ENCODE results near the gene RNASEH1.

RNASEH1 gene

GRCh38 chr2:3603536-3604206, 45.5 kb upstream of the RNASEH1 start:
- WGBS (ENCODE audit: extremely low coverage, insufficient coverage, low lambda C conversion rate): no CpG with 5 or more reads among the region's 19 CpGs
- Histone ChIP-seq H3K23ac (ENCODE audit: low read length) (no peak overlapping the region), H4K8ac (ENCODE audit: low read depth, low read length) (no peak overlapping the region), H3K56ac (ENCODE audit: low read length) (no peak overlapping the region), H3K79me1 (ENCODE audit: low read length) (no peaks in the 10 kb centered on the region), H3K9ac (ENCODE audit: low read length) (no peak overlapping the region), H3K4me2 (ENCODE audit: low read length) (no peak overlapping the region), H3K27ac (ENCODE audit: low read depth, low read length) (no peak overlapping the region), H2AK5ac (ENCODE audit: low read length) (no peak overlapping the region), H3K18ac (ENCODE audit: low read length) (no peak overlapping the region), H3K36me3 (ENCODE audit: control insufficient read depth, insufficient read depth, low read length) (no peaks in the 10 kb centered on the region), H3K27me3 (ENCODE audit: insufficient read depth, low read length, poor library complexity) (no peaks in the 10 kb centered on the region), H2BK120ac (ENCODE audit: low read depth, low read length) (no peak overlapping the region), H2BK5ac (ENCODE audit: low read length) (no peak overlapping the region), H2BK15ac (replicated peaks; ENCODE audit: low read depth) (no peak overlapping the region), H3K4me1 (ENCODE audit: control insufficient read depth, low read depth, low read length) (no peaks in the 10 kb centered on the region), H3K79me2 (ENCODE audit: control insufficient read depth, insufficient read depth, low read length) (no peaks in the 10 kb centered on the region), H4K5ac (ENCODE audit: low read length) (no peak overlapping the region), H3K4me3 (ENCODE audit: low read length) (no peak overlapping the region), H3K4ac (ENCODE audit: low read depth, low read length) (no peak overlapping the region)
- no peak for DNase-seq

GRCh38 chr2:3602553-3603339, 44.6 kb upstream of the RNASEH1 start:
- H3K56ac ChIP-seq (ENCODE audit: low read length): no peak overlapping the region
- H3K18ac ChIP-seq (ENCODE audit: low read length): no peak overlapping the region
- H2BK15ac ChIP-seq (replicated peaks; ENCODE audit: low read depth): no peak overlapping the region
- H2AK5ac ChIP-seq (ENCODE audit: low read length): no peak overlapping the region
- no peak overlapping the region for H3K27ac ChIP-seq (ENCODE audit: low read depth, low read length)
- H3K4me1 ChIP-seq (ENCODE audit: control insufficient read depth, low read depth, low read length): no peaks in the 10 kb centered on the region
- H3K4me2 ChIP-seq (ENCODE audit: low read length): no peak overlapping the region
- no peak overlapping the region for H2BK120ac ChIP-seq (ENCODE audit: low read depth, low read length)
- WGBS (ENCODE audit: extremely low coverage, insufficient coverage, low lambda C conversion rate): no CpG with 5 or more reads among the region's 25 CpGs
- no peak for DNase-seq
- no peaks in the 10 kb centered on the region for H3K79me1 ChIP-seq (ENCODE audit: low read length)
- H4K8ac ChIP-seq (ENCODE audit: low read depth, low read length): no peak overlapping the region
- no peaks in the 10 kb centered on the region for H3K36me3 ChIP-seq (ENCODE audit: control insufficient read depth, insufficient read depth, low read length)
- H3K27me3 ChIP-seq (ENCODE audit: insufficient read depth, low read length, poor library complexity): no peaks in the 10 kb centered on the region
- no peak overlapping the region for H4K5ac ChIP-seq (ENCODE audit: low read length)
- H3K9ac ChIP-seq (ENCODE audit: low read length): no peak overlapping the region
- H3K23ac ChIP-seq (ENCODE audit: low read length): no peak overlapping the region
- H3K4me3 ChIP-seq (ENCODE audit: low read length): no peak overlapping the region
- no peaks in the 10 kb centered on the region for H3K79me2 ChIP-seq (ENCODE audit: control insufficient read depth, insufficient read depth, low read length)
- H3K4ac ChIP-seq (ENCODE audit: low read depth, low read length): no peak overlapping the region
- H2BK5ac ChIP-seq (ENCODE audit: low read length): no peak overlapping the region

DNA sequence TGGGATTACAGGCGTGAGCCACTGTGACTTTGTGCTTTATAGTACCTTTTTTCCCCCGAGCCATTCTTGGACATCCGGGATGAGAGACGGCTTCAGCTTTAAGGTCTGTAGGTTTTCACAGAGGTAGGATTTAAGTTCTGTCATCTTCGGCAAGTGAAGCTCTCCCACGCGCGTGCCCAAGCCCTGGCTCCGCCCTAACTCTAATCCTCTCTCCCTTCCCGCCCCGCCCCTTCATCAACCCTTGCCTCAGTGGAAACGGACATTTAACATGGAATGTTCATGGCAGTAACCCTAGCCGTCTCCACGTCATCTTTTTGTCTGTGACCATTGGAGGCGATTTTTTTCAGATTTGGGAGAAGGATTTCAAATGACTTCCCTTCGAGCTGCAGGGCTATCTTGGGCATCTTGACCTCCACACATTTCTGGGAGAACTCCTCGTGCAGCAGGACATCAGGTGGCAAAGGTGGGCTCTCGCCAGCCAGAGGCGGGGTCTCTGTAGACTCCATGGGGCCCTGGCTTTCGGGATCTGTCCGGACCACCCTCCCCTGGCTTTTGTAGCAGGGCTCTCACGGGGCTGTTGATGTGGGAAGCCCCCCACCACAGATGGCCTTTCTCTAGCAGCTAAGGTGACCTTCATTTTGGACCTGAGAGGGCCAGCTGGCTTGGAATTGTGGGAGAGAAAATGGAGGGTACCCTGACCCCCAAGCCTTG, 43.6 kb upstream of the RNASEH1 start:
- H3K36me3 ChIP-seq (ENCODE audit: control insufficient read depth, insufficient read depth, low read length): no peaks in the 10 kb centered on the region
- no peak overlapping the region for H3K56ac ChIP-seq (ENCODE audit: low read length)
- H3K23ac ChIP-seq (ENCODE audit: low read length): no peak overlapping the region
- no peak overlapping the region for H2BK15ac ChIP-seq (replicated peaks; ENCODE audit: low read depth)
- no peaks in the 10 kb centered on the region for H3K4me1 ChIP-seq (ENCODE audit: control insufficient read depth, low read depth, low read length)
- no peaks in the 10 kb centered on the region for H3K79me2 ChIP-seq (ENCODE audit: control insufficient read depth, insufficient read depth, low read length)
- H4K5ac ChIP-seq (ENCODE audit: low read length): no peak overlapping the region
- H4K8ac ChIP-seq (ENCODE audit: low read depth, low read length): no peak overlapping the region
- H3K18ac ChIP-seq (ENCODE audit: low read length): no peak overlapping the region
- no peak overlapping the region for H2BK5ac ChIP-seq (ENCODE audit: low read length)
- H3K27ac ChIP-seq (ENCODE audit: low read depth, low read length): no peak overlapping the region
- H2BK120ac ChIP-seq (ENCODE audit: low read depth, low read length): no peak overlapping the region
- no peak overlapping the region for H2AK5ac ChIP-seq (ENCODE audit: low read length)
- no peak for DNase-seq
- H3K4me2 ChIP-seq (ENCODE audit: low read length): no peak overlapping the region
- no CpG with 5 or more reads among the region's 22 CpGs for WGBS (ENCODE audit: extremely low coverage, insufficient coverage, low lambda C conversion rate)
- H3K9ac ChIP-seq (ENCODE audit: low read length): no peak overlapping the region
- no peaks in the 10 kb centered on the region for H3K27me3 ChIP-seq (ENCODE audit: insufficient read depth, low read length, poor library complexity)
- H3K4me3 ChIP-seq (ENCODE audit: low read length): no peak overlapping the region
- no peak overlapping the region for H3K4ac ChIP-seq (ENCODE audit: low read depth, low read length)
- no peaks in the 10 kb centered on the region for H3K79me1 ChIP-seq (ENCODE audit: low read length)

- Histone ChIP-seq H2AK5ac (ENCODE audit: low read length) (no peak overlapping the region), H3K18ac (ENCODE audit: low read length) (no peak overlapping the region), H4K8ac (ENCODE audit: low read depth, low read length) (no peak overlapping the region), H3K79me2 (ENCODE audit: control insufficient read depth, insufficient read depth, low read length) (no peaks in the 10 kb centered on the region), H3K4me2 (ENCODE audit: low read length) (no peak overlapping the region), H4K5ac (ENCODE audit: low read length) (no peak overlapping the region), H2BK15ac (replicated peaks; ENCODE audit: low read depth) (no peak overlapping the region), H2BK120ac (ENCODE audit: low read depth, low read length) (no peak overlapping the region), H2BK5ac (ENCODE audit: low read length) (no peak overlapping the region), H3K9ac (ENCODE audit: low read length) (no peak overlapping the region), H3K79me1 (ENCODE audit: low read length) (no peaks in the 10 kb centered on the region), H3K23ac (ENCODE audit: low read length) (no peak overlapping the region), H3K4ac (ENCODE audit: low read depth, low read length) (no peak overlapping the region), H3K36me3 (ENCODE audit: control insufficient read depth, insufficient read depth, low read length) (no peaks in the 10 kb centered on the region), H3K56ac (ENCODE audit: low read length) (no peak overlapping the region), H3K27ac (ENCODE audit: low read depth, low read length) (no peak overlapping the region), H3K4me3 (ENCODE audit: low read length) (no peak overlapping the region), H3K4me1 (ENCODE audit: control insufficient read depth, low read depth, low read length) (no peaks in the 10 kb centered on the region), H3K27me3 (ENCODE audit: insufficient read depth, low read length, poor library complexity) (no peaks in the 10 kb centered on the region)
- no CpG with 5 or more reads among the region's 11 CpGs for WGBS (ENCODE audit: extremely low coverage, insufficient coverage, low lambda C conversion rate)
- DNase-seq: no peak
These were observed 42.2 kb upstream of the RNASEH1 start for GRCh38 chr2:3600256-3600855.

- no peaks in the 10 kb centered on the region for H3K79me2 ChIP-seq (ENCODE audit: control insufficient read depth, insufficient read depth, low read length)
- H3K4me2 ChIP-seq (ENCODE audit: low read length): no peak overlapping the region
- H4K8ac ChIP-seq (ENCODE audit: low read depth, low read length): no peak overlapping the region
- H2BK5ac ChIP-seq (ENCODE audit: low read length): no peak overlapping the region
- H3K23ac ChIP-seq (ENCODE audit: low read length): no peak overlapping the region
- no peak overlapping the region for H2AK5ac ChIP-seq (ENCODE audit: low read length)
- no peak overlapping the region for H2BK15ac ChIP-seq (replicated peaks; ENCODE audit: low read depth)
- H3K18ac ChIP-seq (ENCODE audit: low read length): no peak overlapping the region
- H3K4me1 ChIP-seq (ENCODE audit: control insufficient read depth, low read depth, low read length): no peaks in the 10 kb centered on the region
- H3K27me3 ChIP-seq (ENCODE audit: insufficient read depth, low read length, poor library complexity): no peaks in the 10 kb centered on the region
- WGBS (ENCODE audit: extremely low coverage, insufficient coverage, low lambda C conversion rate): no CpG with 5 or more reads among the region's 22 CpGs
- no peak overlapping the region for H3K27ac ChIP-seq (ENCODE audit: low read depth, low read length)
- H3K56ac ChIP-seq (ENCODE audit: low read length): no peak overlapping the region
- DNase-seq: no peak
- no peak overlapping the region for H3K9ac ChIP-seq (ENCODE audit: low read length)
- H3K79me1 ChIP-seq (ENCODE audit: low read length): no peaks in the 10 kb centered on the region
- H2BK120ac ChIP-seq (ENCODE audit: low read depth, low read length): no peak overlapping the region
- no peak overlapping the region for H3K4ac ChIP-seq (ENCODE audit: low read depth, low read length)
- no peak overlapping the region for H4K5ac ChIP-seq (ENCODE audit: low read length)
- no peak overlapping the region for H3K4me3 ChIP-seq (ENCODE audit: low read length)
- H3K36me3 ChIP-seq (ENCODE audit: control insufficient read depth, insufficient read depth, low read length): no peaks in the 10 kb centered on the region
These were observed 41.0 kb upstream of the RNASEH1 start for GRCh38 chr2:3598912-3599854.
